HG03108 (cell line): ENCODE data around the gene TMEM35B.
A peak's percentile ranks its signal among the peaks of the same experiment; 100 is the strongest.
"Not testable (repeated sequence)": the region's sequence is repeated elsewhere in the genome, so short reads cannot be mapped to it uniquely, and the experiment has no call there.

Experiments
- ATAC-seq: cut with Tn5 transposase; IDR thresholded peaks from one replicate; pipeline ENCODE4 v1.9.1; 2021; ENCODE audit warnings: moderate library complexity; ENCODE audit not compliant: unreplicated experiment

The TMEM35B gene

DNA sequence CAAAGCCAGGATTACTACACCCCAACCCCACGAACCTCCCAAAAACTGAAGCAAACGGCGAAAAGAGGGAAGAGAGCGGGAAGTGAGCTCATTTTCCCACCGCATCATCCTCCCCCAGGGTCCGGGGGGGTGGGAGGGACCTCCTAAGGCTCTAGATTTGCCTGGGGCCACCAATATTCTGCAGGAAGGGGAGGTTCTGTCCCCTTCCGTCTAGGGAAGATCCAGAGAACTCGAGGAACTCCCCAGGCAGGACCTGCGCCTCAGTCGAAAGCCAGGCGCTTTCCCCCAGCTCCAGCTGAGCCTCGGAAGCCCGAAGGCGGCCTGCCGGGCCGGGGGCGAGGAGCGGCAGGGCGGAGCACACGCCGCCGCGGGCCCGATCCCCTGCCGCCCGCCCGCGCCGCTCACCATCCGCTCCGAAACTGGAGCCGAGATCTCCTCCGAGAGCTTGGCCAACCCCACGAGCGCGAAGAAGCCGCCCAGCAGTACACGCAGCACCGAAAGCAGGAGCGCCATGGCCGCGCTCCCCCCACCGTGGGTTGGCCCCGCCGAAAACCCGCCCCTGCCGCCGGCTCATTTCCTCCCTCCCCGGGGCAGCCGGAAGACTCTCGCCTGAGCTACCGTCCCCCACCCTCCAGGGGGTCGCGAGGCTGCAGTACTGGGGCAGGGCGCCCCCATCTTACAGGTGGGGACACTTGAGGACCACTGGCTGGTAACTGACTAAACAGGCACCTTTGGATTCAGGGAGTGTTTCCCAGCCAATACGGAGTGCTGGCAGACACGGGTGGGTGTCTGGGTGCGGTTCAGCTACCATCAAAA is at the start of gene TMEM35B:
TMEM35B (minus strand) TSS at position 555 of the 816 bp plus-strand sequence; CDS start at position 513, 42 bp downstream.
- peak; percentile 89 for ATAC-seq

DNA sequence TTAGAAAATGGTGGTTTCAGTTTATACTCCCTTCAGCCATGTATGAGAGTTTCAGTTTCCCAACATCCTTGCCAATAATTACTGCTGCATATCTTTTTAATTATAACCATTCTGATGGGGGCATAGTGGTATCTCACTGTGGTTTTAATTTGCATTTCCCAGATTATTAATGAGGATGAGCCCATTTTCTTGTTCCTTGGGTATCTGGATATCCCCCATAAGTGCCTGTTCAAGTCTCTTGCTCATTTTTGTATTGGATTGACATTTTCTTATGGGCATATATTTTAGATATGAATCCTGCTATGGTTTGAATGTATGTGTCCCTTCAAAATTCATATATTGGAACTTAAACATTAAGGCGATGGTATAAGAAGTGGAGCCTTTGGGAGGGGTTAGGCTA is 48.2 kb upstream of the TMEM35B start:
- ATAC-seq = no peak

DNA sequence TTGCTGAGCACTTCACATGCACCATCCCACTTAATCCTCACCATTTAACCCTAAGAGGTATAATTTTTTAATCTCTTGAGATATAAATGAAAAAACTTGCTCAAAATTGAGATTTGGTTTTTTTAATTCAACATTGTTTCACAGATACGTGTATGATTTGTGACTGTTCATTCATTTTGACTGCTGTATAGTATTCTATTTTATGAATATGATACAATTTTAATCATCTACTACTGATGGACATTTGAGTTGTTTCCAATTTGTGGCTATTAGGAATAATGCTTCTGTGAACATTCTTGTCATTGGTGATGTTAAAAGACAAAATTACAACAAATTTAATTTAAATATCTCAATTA is 47.2 kb upstream of the TMEM35B start:
- ATAC-seq = no peak

DNA sequence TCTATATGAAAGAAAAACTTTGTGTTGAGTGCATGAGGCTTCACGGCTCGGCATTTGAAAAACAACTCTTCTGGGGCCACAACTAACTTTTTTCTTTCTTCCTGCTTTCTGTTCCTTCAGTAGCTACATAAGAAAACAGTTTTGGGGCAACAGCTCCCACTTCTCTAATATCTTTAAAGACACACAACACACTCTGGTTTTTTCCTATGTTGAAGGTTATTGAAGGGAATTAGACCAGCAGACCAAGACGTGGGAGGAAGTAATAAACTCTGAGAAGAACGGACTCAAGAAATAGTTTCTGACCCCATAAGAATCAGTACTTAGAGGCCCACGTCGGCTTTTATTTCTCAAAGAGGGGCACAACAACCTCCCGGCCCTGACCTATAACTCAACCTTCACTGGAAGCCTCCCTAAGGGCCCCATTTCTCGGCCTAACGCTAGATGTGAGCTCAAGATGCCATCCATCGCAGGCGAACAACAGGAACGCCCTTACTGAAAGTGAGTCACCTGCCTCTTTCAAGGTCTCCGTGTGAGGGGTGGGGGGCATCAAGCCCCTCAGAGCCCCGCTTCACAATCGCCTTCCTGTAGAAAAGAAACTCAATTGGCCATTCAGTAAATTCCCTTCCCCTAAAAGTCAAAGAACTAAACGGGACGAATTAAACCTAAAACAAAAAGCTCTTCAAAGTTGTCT is 45.8 kb upstream of the TMEM35B start:
- ATAC-seq = no peak

DNA sequence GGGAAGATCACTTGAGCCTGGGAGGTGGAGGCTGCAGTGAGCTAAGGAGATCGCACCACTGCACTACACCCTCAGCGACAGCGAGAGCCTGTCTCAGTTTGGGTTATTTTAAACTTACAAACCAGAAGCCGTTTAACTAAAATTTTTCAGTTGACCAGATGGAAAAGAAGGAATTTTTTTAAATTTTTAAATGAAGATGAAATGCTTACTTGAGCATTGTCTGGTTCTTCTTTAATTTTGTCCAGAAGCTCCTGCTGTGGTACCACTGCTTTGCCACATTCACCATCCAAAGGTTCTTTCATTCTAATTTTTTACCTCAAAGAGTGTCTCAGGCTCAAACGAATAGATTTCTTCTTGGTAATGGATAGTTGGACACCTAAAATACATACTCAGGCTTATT is 45.2 kb upstream of the TMEM35B start:
- ATAC-seq = no peak

DNA sequence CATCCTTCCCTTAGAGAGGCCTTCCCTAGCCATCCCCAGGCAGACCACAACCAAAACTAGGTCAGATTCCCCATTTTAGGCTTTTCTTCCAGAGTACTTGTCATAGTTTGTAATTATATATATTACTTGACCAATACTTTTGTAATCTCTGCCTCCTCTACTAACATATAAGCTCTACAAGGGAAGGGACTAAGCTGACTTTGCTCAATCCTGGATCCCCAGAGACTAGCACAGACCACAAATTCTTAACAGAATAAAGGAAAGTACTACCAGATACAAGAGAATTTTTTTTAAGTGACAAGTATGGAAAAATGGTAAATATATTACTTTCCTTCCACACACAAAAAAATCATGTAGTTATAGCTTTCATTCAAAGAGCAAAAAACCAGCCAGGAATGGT is 44.6 kb upstream of the TMEM35B start:
- no peak for ATAC-seq

DNA sequence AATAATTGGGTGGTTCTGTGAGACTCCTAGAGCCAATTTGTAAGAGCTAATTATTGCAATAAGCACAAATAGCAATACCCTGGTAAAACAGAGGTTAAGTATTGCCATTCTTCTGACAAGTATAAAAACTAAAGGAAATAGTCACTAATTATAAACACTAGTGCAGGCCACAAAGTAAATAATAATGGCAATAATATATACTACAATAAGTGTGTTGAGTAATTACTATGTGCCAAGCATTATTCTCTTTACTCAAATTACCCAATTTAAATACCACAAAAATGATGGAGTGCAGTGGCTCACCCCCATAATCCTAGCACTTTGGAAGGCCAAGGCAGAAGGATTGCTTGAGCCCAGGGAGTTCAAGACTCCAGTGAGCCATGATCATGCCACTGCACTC is 31.3 kb upstream of the TMEM35B start:
- ATAC-seq = no peak

DNA sequence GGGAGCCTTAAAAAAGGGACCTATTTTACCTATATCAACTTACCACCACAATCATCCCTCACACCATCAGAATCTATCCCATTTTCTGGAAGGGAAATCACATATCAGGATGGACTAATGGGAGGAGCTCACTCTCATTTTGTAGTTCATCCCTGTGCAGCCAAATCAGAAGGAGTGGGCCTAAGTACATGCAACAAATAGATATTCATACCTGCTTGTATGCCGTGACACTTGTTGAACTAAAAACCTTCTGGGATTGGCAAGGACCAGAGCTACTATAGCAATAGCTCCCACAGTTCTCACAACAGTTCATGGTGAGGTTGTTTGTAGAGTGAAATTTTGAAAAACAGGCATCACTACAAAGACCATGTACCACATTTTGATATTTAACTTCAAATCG is 29.3 kb upstream of the TMEM35B start:
- ATAC-seq = no peak

DNA sequence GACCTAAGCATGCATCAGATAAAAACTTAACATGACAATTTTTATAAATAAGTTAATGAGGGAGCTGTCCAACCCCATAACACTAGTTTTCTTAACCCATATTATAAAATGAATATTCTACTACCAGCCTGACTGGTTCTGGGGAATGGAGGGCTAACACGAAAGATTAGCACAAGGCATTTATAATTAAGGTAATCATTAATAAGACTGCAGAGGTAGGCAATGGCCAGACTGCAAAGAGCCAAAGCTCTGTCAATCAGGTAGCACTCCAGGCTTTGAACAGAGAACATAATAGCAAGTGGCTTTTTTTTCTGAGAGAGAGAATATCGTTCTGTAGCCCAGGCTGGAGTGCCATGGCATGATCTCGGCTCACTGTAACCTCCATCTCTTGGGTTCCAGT is 20.6 kb upstream of the TMEM35B start:
- ATAC-seq = no peak

DNA sequence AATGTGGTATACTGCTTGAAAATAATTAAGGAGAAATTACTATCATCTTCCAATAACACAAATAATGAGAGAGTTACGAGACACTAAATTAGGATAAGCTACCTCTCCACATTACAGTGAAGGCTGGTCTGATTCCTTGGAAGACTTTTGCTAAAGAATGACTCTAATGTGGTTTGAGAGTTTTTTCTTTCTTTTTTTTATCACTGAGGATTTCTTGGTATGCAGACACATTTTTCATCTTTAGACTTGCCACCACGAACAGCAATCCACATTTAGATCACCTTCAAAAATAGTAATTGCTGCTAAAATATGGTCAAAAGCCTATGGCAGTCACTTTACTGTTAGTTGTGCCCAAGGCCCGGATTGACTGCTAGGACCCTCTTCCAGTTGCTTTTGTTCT is 16.6 kb upstream of the TMEM35B start:
- no peak for ATAC-seq

DNA sequence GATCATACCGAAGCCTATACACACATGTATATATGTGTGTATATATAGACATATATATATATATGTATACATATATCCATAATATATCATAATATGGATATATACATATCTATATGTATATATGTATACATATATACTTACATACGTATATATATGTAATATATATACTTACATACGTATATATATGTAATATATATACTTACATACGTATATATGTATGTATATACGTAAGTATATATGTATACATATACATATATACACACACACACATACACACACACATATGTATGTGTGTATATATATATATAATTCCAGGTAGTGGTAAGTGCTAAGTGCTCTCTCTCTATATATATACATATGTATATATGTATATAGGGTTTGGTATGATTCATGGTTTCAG is 9.7 kb upstream of the TMEM35B start:
- no peak for ATAC-seq

DNA sequence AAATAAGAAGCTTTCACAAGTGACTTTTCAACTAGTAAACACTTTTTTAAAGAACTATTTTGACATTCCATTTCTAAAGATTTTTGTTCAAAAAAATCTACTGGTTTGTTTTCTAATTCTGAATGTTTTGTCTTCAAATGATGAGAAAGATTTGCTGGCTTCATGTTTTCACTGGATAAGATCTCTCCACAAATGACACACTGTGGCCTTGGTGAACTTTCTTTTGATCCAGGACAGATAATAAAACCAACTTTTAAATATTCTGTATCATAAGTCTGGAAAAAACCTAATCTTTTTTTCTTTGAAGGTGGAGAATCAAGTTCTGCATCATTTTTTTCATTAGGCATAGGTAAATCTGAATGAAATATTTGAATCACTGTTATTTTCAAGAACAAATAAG is 3.4 kb upstream of the TMEM35B start:
- ATAC-seq = no peak

DNA sequence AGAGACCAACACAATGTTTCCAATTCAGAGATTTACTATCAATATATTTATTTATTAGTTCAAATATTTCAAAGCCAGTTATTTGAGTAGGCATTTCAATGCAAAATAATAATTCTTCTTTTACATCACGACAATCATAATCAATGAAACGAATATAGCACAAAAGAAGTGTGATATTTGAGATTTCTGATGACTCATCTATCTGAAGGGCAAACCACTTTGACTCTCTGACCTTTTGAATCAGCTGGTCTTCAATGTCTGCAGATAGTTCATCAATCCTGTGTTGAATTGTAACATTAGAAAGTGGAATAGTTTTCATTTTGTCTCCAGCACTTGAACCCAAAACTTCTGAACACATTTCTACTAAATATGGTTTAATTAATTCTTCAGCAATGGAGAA is 3.0 kb upstream of the TMEM35B start:
- no peak for ATAC-seq

DNA sequence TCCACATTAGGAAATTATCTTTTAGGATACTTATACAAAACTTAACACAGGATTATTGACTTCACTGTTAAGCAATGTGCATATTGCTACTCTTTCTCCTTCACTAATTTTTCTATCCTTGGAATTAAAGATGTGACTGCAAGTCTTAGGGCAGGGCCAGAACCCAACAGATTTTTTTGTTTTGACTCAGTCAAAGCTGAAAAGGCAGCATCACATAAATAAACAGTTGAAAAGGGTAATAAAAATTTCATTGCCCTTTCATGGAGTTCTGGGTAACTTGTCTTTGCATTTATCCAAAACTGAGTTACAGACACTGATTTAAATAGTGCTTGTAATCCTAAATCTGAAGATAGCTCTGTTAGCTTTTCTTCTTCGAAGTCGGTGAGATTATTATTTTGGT is 1.9 kb upstream of the TMEM35B start:
- ATAC-seq = no peak

DNA sequence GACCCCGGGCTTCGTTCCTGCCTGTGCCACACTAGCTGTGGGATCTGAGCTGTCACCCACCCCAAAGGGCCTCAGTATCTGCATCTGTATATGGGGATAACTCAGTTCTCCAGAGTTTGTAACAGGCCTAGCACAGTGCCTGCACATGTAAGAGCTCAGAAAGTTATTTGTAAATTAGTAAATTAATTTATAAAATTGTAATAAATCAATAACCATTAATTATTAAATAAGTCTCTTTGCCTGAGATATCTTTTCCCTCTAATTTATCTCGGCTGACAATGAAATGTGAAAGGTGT is 410 bp upstream of the TMEM35B start:
- ATAC-seq = not testable (repeated sequence)

DNA sequence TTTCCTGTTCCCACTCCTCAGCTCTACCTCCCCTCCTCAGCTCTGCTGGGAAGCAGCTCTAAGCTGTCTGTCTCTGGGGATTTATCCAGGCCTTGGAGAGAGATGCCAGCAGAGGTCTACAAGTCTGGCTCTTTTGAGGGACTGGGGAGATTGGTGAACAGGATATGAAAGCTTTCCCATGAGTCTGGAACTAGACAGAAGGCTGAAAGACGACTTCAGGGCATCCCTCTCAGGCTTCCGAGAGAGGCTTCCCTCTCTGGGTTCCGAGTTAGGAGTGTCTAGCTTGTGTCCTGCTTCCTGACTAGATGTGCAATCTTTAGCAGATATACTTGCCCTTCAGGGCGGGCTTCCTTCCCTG is 733 bp downstream of the TMEM35B start:
- no peak for ATAC-seq

DNA sequence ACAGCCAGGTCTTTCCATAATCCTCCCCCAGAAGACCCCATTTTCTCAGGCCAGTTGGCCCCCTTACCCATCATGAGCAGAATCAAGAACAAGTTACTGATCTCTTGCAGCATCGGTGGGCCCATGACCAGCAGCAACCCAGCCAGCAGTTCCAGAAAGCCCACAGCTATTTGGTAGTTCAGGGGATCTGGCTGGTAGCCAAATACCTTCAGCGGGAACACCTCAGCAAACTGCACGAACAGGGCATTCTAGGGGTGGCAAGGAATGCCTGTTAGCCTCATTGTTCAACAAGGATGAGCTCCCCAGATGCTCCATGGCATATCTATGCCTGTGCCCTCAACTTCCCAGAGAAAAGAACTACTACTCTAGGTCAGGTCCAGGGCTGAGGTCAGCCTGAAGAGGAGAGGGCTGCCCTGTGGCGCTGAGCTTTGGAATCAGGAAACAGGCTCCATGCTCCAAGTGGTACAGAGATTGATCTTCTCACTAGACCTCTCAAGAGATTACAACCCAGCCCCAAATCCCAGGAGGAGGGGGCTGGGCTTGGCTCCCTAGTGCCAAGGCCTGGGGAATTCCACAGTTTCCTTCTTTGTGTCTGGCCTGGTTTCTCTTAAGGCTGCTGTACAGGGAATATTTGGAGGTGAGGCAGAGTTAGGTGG is 1.3 kb downstream of the TMEM35B start:
- ATAC-seq = no peak

DNA sequence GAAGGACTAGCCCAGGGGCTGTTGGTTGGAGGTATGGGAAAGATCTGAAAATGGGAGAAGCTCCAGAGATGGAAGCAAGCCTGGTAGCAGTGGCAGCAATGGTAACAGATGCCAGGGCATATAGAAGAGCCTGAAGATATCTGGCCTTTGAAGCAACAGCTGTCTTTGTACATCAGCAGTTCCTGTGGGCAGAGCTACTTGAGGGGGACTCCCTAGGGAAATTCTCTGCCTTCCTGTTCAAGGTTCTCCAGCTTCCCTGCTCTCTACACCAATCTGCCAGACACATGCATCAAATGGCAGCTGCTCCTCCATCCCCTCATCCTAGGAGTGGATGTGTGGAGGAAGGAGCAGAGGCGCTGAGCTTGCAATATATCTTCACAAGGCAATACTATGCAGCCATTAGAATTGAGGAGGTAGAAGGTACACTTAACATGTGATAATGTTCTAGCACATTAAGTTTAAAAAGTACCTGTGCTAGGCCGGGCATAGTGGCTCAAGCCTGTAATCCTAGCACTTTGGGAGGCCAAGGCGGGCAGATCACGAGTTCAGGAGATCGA is 2.2 kb downstream of the TMEM35B start:
- no peak for ATAC-seq

DNA sequence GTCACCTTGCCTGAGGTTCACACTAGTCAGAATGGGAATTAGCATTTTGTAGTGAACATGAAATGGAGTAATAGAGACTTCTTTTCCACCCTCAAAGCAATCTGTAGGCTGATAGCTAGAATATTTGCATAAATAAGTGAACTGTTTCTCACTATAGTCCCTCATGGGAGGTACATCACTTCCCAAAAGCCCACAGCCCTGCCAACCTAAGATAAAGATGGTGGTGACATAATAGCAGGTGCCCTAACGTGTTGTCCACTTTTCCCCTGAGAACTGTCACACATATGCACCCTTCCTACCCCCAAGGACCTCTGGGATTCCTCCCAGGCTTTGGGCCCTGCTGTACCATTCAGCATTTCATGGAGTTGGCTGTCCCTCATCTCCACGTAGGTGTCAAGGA is 4.4 kb downstream of the TMEM35B start:
- no peak for ATAC-seq

DNA sequence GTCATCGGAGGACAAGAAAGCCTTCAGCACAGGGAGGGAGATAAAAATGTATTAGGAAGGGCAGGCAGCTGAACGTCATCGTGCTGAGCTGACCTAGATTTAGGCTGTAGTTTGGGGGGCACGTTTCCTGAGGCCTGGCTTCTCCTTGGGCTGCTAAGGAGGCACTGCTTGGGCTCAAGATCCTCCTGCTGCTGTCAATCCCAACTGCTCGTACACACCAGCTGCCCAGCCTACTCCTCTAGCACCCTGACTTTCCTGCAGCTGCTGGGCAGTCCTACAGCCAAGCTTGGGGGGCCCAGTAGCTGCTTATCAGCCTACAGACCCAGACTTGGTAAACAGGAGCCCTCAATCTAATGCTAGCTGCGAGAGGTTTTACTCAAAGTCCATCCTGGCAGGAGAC is 6.2 kb downstream of the TMEM35B start:
- ATAC-seq = no peak

DNA sequence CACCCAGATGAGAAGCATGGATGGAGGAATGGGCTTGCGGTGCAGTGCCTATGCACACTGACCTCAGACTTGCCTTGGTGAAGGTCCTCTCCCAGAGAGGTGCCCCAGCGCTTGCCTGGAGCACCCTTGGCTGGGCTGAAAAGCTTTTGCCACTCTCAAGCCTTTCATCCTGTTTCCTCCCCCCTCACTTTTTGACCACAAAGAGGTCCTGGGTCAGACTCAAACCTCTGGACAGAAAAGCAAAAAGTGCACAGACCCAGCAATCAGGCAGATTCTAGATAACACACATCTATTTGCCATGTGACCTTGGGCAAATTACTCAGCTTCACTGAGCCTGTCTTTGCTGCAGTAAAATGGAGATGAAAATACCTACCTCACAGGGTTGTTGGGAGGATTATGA is 7.3 kb downstream of the TMEM35B start:
- ATAC-seq = no peak

DNA sequence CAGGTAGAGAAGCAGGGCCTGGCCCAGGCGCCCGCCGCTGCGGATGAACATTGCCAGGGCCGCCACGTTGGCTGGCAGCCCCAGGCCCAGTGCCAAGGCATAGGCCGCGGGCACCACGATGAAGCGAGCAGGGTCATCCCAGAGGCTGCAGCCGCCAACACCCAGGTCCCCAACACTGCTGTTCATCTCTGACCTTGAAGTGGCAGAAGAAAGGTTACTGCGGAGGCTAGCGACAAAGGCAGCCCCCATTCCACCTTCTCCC is 8.0 kb downstream of the TMEM35B start:
- ATAC-seq = no peak
